A673 (cell line): Measurements from ENCODE around the gene RAB13. TPM values are rescaled to one million over a fixed set of nuclear protein-coding genes. Genes with fewer than 3 reads are reported as not detected.

Experiments used
- BruUV-seq: library from RNA; stranded (reverse); fragments of 400-500 nt; replicated peaks from 2 replicates; lab custom pipeline; 2021; lab: Mats Ljungman, UMichigan
- CTCF ChIA-PET: fragments of 300-600 bp; sonication (Branson Sonifier 250); formaldehyde crosslinking; loops from one replicate; lab custom pipeline; 2022; ENCODE audit warnings: antibody characterized with exemption; lab: Charles Lee
- POLR2A ChIA-PET: fragments of 300-600 bp; sonication (Branson Sonifier 250); formaldehyde crosslinking; loops from one replicate; lab custom pipeline; 2022; ENCODE audit warnings: antibody characterized with exemption; ENCODE audit not compliant: low non-redundant PET; lab: Charles Lee
- DNase-seq: peaks from one replicate; pipeline ENCODE4 v3.0.0-alpha.2; 2015; ENCODE audit warnings: low spot score
- H3K27ac ChIP-seq: fragments of 200-600 bp; sonication (generic); 2 replicates; pipeline ENCODE4 v1.5.1; 2016; ENCODE audit warnings: mixed run types, low read depth, mild to moderate bottlenecking, mixed read lengths, antibody characterized with exemption, low read length; ENCODE audit not compliant: poor library complexity, severe bottlenecking
- H3K27me3 ChIP-seq: fragments of 200-600 bp; sonication (generic); replicated peaks from 2 replicates; pipeline ENCODE4 v1.6.1; 2017; ENCODE audit warnings: mixed run types, low read depth, mild to moderate bottlenecking, mixed read lengths, antibody characterized with exemption, low read length; ENCODE audit not compliant: insufficient read depth, poor library complexity
- H3K36me3 ChIP-seq: fragments of 200-600 bp; sonication (generic); 2 replicates; pipeline ENCODE4 v1.6.1; 2016; ENCODE audit warnings: mixed run types, mild to moderate bottlenecking, mixed read lengths, antibody characterized with exemption, low read length; ENCODE audit not compliant: insufficient read depth, poor library complexity, severe bottlenecking
- H3K4me1 ChIP-seq: fragments of 200-600 bp; sonication (generic); 2 replicates; pipeline ENCODE4 v1.6.1; 2017; ENCODE audit warnings: mixed run types, mild to moderate bottlenecking, mixed read lengths, antibody characterized with exemption, low read length; ENCODE audit not compliant: insufficient read depth, poor library complexity, severe bottlenecking
- H3K4me3 ChIP-seq: fragments of 200-600 bp; sonication (generic); 2 replicates; pipeline ENCODE4 v1.5.1; 2016; ENCODE audit warnings: low read depth, mixed run types, mild to moderate bottlenecking, mixed read lengths, low read length; ENCODE audit not compliant: poor library complexity, severe bottlenecking
- H3K9me3 ChIP-seq: fragments of 200-600 bp; sonication (generic); 2 replicates; pipeline ENCODE4 v1.6.1; 2016; ENCODE audit warnings: mixed run types, low read depth, mild to moderate bottlenecking, mixed read lengths, antibody characterized with exemption, low read length; ENCODE audit not compliant: poor library complexity, severe bottlenecking
- EZH2 ChIP-seq: fragments of 200-600 bp; sonication (generic); IDR thresholded peaks from 2 replicates; pipeline ENCODE4 v1.6.1; 2017; ENCODE audit warnings: borderline replicate concordance, low read depth, mild to moderate bottlenecking, mixed read lengths, antibody characterized with exemption, low read length; ENCODE audit not compliant: poor library complexity, severe bottlenecking
- intact Hi-C: fragments of 100-400 bp; cut with micrococcal nuclease; formaldehyde crosslinking; loops from one replicate; pipeline ENCODE4 v1.10.0; 2022; ENCODE audit not compliant: unreplicated experiment
- total RNA-seq: library from RNA; stranded (reverse); gene quantifications from 2 replicates; pipeline ENCODE4 v1.2.3, GENCODE V29; 2021
- TF ChIP-seq, protein P1 (sequence below): fragments of 300-800, 200-600 bp; sonication (generic); conservative IDR thresholded peaks from 2 replicates; pipeline ENCODE4 v1.5.1; 2017; ENCODE audit warnings: low read depth, mild to moderate bottlenecking, antibody characterized with exemption, low read length, moderate library complexity, mixed read lengths

RAB13 gene
- total RNA-seq, 1 experiment from 2014 or later = 206 TPM

DNA sequence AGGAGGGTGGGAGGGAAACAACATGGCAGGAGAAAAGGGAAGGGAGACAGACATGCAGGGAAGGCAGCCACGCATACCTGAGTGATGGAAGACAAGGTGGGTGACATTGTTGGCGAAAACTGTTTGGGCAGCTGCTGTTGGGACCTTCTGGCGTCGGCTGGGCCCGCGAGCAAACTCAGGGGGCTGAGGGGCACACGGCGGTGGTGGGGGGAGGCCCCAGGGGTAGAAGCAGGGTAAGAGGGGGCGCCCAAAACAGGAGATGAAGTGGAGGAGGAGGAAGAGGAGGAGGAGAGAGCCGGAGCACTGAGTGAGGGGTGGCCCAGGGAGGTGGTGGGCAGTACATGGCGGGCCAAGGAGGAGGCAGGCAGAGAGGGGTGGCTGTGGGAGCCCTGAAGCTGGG is 35.0 kb downstream of the RAB13 start:
- peaks cover 38% of the 10 kb centered on the region for H3K36me3 ChIP-seq
- POLR2A ChIA-PET = no interaction called here
- CTCF ChIA-PET = no interaction called here
- intact Hi-C loops = no loop called here
- H3K27me3 ChIP-seq = no peaks in the 10 kb centered on the region
- no peaks in the 10 kb centered on the region for H3K4me1 ChIP-seq
- BruUV-seq = no TSS peak
- H3K9me3 ChIP-seq = no peaks in the 10 kb centered on the region
- no peak overlapping the region for H3K27ac ChIP-seq
- DNase-seq = no peak
- H3K4me3 ChIP-seq = no peak overlapping the region
- no peak for TF ChIP-seq EZH2
- TF ChIP-seq, protein P1, sequence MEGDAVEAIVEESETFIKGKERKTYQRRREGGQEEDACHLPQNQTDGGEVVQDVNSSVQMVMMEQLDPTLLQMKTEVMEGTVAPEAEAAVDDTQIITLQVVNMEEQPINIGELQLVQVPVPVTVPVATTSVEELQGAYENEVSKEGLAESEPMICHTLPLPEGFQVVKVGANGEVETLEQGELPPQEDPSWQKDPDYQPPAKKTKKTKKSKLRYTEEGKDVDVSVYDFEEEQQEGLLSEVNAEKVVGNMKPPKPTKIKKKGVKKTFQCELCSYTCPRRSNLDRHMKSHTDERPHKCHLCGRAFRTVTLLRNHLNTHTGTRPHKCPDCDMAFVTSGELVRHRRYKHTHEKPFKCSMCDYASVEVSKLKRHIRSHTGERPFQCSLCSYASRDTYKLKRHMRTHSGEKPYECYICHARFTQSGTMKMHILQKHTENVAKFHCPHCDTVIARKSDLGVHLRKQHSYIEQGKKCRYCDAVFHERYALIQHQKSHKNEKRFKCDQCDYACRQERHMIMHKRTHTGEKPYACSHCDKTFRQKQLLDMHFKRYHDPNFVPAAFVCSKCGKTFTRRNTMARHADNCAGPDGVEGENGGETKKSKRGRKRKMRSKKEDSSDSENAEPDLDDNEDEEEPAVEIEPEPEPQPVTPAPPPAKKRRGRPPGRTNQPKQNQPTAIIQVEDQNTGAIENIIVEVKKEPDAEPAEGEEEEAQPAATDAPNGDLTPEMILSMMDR = no peak

DNA sequence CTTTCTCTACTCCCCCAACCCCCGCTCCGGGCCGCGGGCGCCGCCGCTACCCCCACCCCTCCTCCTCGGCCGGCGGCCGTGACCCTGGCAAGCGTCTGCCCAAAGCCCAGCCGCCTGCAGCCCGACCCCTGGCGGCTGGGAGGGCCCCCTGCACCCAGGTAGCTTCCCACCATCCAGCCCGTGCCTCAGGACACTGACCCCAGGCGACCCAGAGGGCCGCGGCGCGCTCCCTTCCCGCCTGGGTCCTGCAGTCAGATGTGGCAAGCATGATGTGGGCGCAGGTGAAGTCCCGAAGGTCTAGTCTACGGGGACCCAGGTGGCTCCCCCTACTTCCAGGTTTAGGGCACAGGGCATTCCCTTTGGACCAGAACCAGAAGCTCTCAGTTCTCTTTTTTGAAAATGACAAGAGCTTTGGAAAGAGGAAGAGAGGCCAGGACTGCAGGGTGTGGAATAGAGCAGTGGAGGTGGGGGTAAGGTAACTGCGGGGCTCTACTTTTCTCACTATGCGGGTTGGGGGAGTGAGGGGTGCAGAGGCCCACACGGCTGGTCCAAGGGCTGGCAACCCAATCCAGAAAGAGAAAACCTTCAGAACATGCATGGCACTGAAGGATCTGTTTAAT is 39.4 kb downstream of the RAB13 start, which contains the start of gene DENND4B:
DENND4B (minus strand) TSS at position 97 of the 620 bp plus-strand sequence. CDS start 2,344 bp downstream, outside the sequence.
- Histone ChIP-seq H3K9me3 (no peaks in the 10 kb centered on the region), H3K27ac (peak within 1 kb of the TSS; percentile 94), H3K4me1 (peaks cover 6% of the 10 kb centered on the region), H3K36me3 (peaks cover 32% of the 10 kb centered on the region), H3K27me3 (no peaks in the 10 kb centered on the region), H3K4me3 (peak within 1 kb of the TSS; percentile 98)
- DNase-seq = peak; percentile 82
- no peak for TF ChIP-seq EZH2
- TF ChIP-seq, protein P1 = peak; percentile 91
- ChIA-PET CTCF (interaction anchor here (0.6 to 1.6 kb wide), 10 partner anchors 10 to 1238 kb away, joined by 3 to 14 read pairs (median 4); partner anchors contain the start of genes RAB13 and SLC39A1), POLR2A (interaction anchor here (0.6 to 0.7 kb wide), 3 partner anchors 19 to 44 kb away, joined by 3 to 16 read pairs (median 7); no protein-coding TSS in a partner anchor)
- no TSS peak for BruUV-seq
- intact Hi-C loops = loop anchor here (2.0 kb wide), 1 partner anchor 150 kb away; no protein-coding TSS in a partner anchor

DNA sequence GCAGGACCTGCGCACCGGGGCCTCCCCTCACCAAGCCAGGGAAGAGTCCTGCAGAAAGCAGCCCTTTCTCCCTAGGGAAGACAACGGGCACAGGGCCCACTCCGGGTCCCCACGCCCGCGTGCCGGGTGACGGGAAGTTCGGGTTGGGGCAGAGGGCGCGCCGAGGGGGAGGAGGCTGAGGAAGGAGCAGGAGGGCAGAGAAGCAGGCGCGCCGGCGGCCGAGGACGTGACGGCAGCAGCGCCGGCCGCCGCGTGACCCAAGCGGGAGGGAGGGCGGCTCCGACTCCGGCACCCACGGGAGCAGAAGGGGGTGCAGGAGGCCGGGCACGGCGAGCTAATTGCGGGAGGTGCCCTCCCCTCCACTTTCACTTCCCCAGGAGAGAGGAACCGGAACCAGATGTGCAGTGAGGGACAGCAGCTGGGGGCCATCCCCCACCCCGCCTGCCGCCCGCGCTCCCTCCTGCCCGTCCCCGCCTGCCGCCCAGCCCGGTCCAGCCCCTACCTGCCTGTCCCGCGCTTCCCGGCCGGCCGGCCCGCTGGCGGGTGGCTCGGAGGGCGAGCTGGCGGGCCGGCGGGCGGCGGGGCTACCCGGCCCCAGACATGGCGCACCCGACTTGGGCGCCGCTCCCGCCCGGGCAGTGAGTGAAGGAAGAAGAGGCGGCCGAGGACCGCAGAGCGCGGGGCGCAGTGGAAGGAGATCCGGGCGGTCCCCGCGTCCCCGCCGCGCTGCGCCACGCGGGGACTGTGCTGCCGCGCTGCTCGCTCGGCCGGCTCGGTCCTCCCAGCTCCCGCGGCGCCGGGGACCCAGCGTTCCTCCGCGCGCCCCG is 40.1 kb downstream of the RAB13 start:
- intact Hi-C loops = loop anchor here (2.0 kb wide), 1 partner anchor 149 kb away; no protein-coding TSS in a partner anchor
- BruUV-seq = no TSS peak
- TF ChIP-seq EZH2 = no peak
- TF ChIP-seq, protein P1 = no peak
- POLR2A ChIA-PET = interaction anchor here (0.6 to 0.7 kb wide), 3 partner anchors 18 to 44 kb away, joined by 3 to 16 read pairs (median 7); no protein-coding TSS in a partner anchor
- Histone ChIP-seq H3K27ac (peak overlapping the region; percentile 94), H3K36me3 (peaks cover 28% of the 10 kb centered on the region), H3K4me1 (peaks cover 6% of the 10 kb centered on the region), H3K9me3 (no peaks in the 10 kb centered on the region), H3K4me3 (peak overlapping the region; percentile 98), H3K27me3 (no peaks in the 10 kb centered on the region)
- CTCF ChIA-PET = interaction anchor here (0.6 to 1.6 kb wide), 8 partner anchors 10 to 1239 kb away, joined by 3 to 14 read pairs (median 5); partner anchors contain the start of genes RAB13 and SLC39A1
- peak; percentile 52 for DNase-seq
